NCI-H1436 (cell line): ENCODE results near the gene MARCKSL1.
"Not testable (repeated sequence)": the region's sequence is repeated elsewhere in the genome, so short reads cannot be mapped to it uniquely, and the experiment has no call there.

Experiments used
- DNase-seq: peaks from one replicate; lab custom pipeline; 2025; lab: John Stamatoyannopoulos, UW

The MARCKSL1 gene, protein sequence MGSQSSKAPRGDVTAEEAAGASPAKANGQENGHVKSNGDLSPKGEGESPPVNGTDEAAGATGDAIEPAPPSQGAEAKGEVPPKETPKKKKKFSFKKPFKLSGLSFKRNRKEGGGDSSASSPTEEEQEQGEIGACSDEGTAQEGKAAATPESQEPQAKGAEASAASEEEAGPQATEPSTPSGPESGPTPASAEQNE

DNA sequence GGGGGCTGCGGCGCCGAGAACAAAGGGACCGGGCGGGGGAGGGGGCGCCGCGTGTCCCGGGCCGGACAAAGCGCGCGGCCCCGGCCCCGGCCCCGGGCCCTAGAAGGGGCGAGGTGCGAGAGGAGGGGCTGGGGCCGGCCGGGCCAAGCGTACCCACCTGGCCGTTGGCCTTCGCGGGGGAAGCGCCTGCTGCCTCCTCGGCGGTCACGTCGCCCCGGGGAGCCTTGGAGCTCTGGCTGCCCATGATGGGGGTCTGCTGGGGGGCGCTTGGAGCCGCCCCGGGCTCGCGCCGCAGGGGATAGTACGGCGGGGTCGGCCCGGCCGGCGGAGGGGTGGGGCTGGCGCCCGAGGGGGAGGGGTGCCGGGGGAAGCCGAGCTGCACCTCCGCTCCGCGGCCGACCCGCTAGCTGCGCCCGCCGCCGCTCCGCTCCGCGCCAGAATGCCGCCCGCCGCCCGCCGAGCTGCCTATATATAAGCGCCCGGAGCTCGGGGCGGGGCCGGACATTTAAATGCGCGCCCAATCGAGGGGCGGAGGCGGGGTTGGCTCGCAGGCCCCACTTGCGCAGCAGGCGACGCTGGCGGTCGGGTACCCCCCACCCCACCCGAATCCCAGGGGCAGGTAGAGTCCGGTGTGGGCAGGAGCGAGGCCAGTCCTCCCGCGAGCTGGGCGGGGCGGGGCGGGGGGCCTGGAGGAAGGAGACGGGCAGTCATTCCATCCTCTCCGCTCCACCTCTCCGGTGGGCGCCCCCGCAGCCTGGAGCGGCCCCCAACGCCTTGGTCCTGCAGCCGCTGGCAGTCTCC is at the start of gene MARCKSL1:
Gene MARCKSL1 (minus strand): TSS at position 444 of the 801 bp plus-strand sequence. CDS start 200 bp downstream, at position 244.
- peak; percentile 82 for DNase-seq

DNA sequence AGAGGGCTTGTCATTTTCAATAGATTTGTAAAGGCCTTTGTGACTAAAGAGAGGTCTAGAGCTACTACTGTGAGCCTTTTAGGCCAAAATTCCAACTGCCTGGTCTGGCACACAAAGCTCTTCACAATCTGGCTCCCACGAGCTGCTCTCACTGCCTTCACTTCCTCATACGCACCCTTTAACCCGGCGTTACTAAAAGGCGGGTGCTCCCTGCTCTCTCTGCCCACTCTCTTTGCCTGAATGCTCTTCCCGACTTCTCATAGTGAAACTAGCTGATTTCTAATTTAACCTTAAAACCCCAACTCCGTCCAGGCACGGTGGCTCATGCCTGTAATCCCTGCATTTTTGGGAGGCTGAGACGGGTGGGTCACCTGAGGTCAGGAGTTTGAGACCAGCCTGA is 44.0 kb upstream of the MARCKSL1 start:
- DNase-seq: no peak

DNA sequence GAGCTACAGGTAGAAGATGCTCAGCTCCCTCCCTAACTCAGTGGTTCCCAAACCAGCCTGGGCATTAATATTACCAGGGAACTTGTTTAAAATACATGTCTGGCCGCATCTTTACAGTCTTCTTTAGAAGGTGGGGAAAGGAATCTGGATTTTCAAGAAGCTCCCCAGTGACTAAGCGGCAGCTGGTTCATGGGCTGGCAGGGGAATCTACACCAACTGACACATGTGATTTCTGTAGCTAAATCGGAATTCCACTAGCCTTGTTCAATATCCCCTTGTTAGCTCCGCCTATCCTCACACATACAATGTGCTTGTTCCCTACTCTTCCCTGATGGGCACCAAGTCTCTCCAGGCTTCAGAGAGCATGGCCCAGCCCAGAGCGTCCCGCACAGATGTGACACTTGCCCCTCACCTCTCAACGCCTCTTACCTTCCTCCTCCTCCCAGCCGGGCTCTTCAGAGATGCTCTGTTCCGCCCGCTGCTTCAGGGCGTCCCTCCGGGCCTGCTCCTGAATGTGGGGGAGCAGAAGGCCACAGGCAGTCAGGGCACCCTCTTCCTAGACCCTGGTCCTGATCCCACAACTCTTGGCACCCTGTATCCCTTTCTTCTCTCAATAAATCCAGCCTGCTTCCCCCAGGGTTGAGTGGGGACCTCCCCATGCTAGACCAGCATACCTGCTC is 41.6 kb upstream of the MARCKSL1 start:
- DNase-seq: no peak

DNA sequence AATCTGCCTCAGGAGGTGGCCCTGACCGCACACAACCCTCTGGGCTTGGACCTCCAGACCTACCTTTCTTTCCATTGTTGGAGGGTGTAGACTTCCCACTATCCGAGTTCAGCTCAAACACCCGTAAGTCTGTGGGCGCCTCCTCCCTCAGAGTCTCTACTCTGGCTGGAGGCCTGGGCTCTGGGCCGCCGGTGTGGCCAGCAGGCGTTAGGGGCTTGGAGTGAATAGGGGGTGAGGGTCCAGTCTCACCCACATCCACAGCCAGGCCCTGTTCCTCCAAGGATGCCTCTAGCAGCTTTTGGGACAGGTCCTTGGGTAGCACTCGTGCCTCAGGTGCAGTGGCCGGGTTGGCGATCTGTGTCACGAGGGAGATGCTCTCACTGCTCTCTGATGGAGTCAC is 40.2 kb upstream of the MARCKSL1 start:
- no peak for DNase-seq

DNA sequence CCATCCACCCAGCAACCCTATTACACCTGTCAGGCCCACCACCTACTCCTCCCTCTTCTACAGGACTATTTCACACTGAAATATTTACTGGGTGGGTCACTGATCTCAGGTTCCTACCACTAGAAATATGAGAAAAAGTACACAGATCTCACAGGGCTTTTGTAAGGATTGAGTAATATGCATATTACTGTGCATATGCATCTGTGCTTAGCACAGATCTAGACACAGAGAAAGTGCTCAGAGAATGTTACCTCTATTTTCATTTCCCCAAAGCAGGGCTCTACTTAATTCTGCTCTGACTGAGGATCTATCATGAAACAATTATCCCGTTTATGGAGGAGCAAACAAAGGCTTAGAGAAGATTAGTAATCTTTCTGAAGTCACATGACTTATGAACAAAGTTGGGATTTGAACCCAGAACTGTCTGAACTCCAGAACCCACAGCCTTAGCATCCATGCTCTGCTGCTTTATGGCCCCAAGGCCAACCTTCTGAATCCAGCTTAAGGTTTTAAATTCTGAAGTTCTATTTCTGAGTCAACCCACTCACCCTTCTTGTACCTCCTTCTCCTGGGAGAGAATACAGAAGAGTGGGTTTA is 38.1 kb upstream of the MARCKSL1 start:
- no peak for DNase-seq

DNA sequence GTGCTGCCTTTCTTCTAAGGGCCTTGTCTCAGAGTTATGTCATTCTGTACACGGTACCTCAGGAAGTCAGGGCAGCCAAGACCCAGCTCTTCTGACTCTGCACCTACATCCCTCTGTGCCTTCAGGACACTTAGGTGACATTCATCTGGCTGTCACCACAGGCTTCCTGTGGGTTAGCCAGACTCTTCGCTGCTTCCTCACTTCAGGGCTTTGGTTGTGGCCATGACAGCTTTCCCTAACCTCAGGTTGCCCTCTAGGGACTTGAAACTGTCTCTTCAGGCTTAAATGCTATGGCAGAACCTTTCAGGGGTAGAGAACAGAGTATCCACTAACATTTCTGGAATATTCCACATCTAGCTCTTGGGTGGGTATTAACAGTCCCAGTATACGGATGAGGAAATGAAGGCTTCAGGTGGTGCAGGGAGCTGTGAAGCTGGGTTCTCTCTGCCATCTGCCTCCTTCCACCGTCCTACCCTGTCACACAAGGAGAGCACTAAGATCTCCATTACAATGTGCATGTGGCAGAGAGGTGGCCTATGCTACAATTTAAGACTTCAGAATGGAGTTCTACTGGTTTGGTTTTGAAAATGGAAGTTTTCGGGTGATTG is 36.2 kb upstream of the MARCKSL1 start:
- DNase-seq: no peak

DNA sequence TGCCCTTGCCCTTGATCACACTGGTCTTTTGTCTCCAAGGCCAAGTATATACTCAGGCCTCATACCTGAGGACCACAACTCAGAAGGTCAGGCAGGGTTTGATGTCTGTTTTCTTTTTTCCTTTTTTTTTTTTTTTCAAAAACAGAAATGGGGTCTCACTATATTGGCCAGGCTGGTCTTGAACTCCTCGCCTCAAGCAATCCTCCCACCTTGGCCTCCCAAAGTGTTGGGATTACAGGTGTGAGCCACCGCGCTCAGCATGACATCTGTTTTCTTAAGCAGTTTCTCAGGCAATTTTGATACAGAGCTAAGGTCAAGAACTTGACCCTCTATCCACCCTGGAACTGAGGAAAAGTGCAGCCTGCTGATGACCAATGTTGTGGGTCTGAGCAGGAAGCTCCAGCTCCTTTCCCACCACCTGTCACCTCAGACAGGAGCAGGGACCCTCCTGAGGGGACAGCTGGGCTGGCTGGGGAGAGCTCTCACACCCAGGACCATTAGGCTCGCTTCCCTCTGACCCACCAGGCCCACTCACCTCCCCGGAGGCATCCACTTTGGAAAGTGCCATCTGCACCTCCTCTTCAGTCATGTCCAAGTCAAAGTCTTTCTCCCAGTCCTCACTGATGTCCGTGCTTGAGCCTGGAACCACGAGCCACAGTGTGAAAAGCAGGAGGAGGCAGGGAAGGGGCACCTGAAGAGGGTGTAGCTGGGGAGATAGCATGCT is 32.0 kb upstream of the MARCKSL1 start:
- no peak for DNase-seq

DNA sequence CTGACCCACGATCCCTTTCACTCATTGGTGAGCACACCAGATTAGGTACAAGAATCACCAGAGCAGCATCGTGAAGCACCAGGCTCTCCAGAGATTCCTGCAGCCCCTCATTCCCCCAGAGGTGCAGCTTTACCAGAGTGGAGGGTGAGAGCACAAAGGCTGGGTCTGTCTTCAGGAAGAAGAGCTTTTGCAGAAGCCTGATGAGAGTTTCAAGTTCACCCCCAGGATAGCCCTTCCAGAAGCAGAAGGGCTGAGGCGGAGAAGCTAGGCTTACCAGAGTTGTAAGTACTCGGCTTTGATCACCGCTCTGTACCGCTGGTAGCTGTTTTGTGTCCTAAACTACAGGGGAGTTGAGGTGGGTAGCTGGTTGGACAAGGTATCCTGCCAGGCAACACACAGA is 29.4 kb upstream of the MARCKSL1 start:
- DNase-seq: no peak

DNA sequence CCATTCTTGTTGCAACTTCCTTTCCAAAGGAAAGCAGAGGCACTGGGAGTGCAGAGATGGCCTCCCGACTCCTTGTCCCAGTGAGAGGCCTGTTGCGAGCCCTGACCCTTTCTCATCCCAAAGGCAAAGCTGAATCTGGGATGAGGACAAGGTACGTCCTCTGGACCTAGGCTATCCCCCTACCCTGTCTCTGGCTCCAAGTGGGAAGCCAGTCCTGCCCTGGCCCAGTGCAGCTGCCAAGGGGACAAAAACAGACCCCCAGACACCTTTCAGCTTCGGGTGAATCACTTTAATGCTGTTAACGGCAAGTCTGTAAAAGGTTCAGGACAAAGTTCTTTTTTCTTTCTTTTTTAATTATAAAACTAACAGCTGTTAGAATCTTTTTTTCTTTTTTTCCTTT is 28.8 kb upstream of the MARCKSL1 start:
- DNase-seq: no peak

DNA sequence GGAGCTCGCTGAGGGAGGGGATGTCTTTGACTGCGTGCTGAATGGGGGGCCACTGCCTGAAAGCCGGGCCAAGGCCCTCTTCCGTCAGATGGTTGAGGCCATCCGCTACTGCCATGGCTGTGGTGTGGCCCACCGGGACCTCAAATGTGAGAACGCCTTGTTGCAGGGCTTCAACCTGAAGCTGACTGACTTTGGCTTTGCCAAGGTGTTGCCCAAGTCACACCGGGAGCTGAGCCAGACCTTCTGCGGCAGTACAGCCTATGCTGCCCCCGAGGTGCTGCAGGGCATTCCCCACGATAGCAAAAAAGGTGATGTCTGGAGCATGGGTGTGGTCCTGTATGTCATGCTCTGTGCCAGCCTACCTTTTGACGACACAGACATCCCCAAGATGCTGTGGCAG is 27.7 kb upstream of the MARCKSL1 start:
- no peak for DNase-seq

DNA sequence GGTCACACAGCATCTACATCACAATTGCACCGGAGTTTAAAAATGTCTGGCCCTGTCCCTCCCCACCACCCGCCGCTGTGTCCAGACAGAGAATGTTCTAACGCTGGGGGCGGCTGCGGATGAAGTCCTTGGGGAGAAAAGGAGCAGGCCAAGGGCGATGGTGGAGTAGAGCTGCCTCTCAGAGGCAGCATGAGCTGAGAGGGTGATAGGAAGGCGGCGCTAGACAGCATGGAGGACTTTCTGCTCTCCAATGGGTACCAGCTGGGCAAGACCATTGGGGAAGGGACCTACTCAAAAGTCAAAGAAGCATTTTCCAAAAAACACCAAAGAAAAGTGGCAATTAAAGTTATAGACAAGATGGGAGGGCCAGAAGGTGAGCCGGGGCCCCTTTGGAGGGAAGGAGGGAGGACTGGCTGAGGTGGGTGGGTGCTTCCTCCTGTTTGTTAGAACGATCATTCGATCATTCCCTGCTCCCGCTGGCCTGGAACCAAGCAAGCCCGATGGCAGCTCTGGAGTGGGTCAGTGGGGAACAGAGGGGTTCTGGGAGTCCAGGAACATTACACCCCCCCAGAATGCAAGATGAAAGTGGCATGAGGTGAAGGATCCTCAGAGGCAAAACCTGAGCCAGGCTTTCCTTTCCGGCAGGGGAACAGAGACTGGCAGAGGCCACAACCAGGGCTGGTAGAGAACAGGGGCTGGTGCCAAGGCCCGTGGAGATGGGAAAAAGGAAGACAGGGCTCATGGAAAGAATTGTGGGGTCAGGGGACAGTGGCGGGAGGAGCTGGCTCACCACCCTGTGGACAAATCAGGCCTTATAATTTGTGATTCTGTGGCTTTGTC is 26.7 kb upstream of the MARCKSL1 start, which contains the start of the genes FAM229A and TSSK3:
Gene FAM229A (minus strand): TSS at position 12 of the 840 bp plus-strand sequence. CDS start 394 bp downstream, outside the sequence.
Gene TSSK3 (plus strand): TSS at position 66 of the 840 bp plus-strand sequence. CDS start 163 bp downstream, at position 229.
- DNase-seq: no peak

DNA sequence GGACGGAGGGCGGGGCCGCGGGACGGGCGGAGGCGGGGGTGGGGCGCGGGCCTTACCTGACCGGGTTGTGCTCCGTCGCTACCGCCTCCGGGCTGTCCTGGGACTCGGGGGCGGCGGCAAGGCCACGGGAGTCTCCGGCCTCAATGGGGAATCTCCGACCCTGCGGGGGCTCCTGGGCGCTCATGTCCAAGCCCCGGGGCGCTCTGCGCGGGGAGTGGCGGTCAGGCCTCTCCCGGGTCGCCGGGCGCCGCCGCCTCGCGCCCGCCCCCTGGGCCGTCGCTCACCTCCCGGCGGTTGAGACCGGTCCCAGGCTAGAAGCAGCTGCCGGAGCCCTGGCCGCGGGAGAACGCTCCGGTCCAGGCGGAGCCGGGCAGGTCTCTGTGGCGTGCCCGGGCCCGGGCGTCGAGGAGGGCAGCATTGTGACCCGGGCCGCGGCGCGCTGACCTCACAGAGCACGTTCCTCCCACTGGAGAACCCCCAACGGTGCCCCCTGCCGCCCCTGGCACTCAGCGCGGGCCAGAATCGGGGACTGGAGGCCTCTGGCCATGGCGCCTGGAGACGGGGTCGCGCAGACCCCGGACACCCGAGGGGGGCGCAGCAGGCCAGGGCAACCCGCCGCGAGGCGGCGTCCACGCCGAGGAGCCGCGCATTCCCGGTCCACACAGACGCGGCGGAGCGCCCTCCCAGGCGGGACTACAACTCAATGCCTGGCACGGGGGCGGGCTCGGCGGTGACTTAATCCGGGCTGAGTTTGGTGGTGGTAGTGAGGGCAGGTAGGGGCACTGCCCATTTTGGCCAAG is 25.8 kb upstream of the MARCKSL1 start:
- DNase-seq: no peak

DNA sequence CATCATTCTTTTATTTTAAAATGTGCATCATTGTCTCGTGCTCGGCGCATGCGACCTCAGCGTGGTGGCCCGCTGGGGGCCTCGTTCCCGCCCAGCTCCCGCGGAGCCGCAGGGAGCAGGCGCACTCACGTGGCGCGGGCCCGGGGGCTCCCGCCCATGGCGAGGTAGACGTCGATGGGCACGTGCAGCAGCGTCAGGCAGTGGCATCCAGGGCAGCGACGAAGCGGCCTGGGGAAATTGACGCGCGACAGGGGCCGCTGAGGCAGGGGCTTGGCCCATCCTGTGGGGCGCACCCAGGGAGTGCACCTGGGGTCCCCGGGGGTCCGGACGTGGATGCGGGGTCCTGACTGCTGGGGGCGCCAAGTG is 25.3 kb upstream of the MARCKSL1 start:
- no peak for DNase-seq

DNA sequence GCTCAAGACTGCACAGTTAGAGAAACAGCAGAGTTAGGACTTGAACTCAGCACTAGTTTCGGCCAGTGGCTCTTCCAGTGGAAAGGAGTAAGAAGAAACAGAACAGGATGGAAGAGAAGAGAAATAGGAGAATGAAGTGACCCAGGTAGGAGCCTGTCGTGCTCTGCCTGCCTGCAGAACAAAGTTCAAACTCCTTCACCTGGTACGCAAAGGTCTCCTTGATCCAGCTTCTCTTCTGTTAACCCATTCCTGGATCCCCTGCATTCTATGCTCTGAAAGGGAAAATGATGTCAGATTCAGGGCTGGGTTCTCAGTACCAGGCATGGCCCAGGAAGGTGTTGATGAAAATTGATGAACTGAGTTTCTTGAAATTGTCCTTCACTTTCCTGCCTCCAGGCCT is 22.4 kb upstream of the MARCKSL1 start:
- DNase-seq: no peak

DNA sequence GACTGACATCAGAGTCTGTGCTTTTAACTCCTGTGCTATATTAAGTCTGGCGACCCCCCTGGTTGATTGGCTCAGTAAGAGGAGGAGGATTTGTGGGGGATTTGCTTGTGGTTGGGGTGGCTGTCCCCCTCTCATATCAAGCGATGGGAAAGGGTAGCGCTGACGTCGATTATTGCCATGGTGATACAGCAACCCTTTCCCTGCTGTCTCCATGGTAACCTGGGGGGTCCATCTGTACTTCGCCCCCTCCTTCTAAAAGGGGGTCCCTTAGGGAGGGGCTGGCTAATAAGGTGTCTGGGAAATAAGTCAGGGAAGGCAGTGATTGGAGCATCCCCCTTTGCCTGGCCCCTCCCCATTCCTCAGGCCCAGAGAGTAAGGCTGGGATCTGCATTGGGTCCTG is 21.6 kb upstream of the MARCKSL1 start:
- no peak for DNase-seq

DNA sequence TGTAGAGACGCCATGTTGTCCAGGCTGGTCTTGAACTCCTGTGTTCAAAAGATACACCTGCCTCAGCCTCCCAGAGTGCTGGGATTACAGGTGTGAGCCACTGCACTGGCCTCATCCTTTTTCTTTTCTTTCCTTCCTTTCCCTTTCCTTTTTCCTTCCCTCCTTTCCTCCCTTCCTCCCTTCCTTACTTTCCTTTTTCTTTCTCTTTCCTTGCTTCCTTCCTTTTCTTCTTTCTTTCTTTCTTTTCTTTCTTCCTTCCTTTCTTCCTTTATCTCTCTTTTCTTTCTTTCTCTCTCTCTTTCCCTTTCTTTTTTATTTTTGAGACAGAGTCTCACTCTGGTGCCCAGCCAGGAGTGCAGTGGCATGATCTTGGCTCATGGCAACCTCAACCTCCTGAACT is 20.4 kb upstream of the MARCKSL1 start:
- no peak for DNase-seq

DNA sequence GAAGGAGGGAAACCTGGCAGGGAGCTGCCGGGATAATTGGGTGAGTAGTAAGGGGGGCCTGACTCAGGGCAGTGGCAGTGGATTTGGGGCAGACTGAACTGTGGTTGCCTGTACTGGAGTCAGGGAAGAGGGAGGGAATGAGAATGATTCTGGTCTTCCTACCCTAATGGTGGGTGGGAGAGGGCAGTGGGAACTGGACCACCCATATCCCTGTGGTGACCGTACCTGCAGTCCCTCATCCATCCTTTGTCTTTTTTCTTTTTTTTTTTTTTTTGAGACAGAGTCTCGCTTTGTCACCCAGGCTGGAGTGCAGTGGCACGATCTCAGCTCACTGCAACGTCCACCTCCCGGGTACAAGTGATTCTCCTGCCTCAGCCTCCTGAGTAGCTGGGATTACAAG is 19.7 kb upstream of the MARCKSL1 start:
- DNase-seq: not testable (repeated sequence)

DNA sequence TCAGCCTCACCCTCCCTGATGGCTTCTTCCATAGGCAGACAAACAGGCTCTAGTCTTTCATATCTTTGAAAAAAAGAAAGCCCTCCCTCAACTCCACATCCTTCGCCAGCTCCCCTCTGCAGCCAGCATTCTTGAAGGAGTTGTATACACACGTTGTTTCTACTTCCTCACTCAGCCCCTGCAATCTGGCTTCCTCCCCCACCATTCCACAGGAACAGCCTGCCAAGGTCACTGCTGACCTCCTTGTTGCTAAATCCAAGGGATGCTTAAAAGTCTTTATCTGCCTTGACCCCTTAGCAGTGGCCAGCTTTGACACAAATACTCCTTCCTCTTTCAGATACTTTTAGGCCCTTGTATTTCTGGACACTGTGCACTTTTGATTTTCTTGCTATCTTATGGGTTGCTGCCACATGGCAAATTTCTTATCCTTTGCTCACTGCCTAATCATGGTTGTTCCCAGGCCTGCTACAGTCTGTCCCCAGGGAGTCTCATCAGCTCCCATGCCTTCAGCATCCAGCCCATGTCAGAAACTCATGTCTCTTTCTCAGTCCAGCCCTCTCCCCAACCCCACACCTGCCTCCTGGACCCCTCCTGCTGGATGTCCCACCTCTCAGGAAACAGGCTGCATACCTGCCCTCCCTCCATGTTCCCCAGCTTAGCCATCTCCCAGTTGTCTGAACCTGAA is 18.0 kb upstream of the MARCKSL1 start:
- DNase-seq: no peak

DNA sequence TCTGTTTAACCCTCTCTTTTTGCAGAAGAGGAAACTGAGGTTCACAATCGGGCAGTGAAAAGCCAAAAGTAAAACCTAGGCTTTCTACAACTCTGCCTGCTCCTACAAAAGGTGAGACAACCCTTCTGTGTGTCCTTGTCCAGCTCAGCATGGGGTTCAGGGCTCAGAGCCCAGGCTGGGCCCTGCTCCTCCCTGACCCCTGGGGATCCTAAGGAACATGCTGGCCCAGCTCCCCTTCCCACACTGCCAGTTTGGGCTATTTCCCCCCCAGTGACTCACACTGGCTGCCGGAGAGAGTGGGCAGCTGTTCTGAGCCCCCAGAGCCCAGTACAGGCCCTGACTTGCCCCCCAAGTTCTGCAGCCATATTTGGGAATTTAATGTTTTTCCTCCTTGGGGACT is 17.4 kb upstream of the MARCKSL1 start:
- no peak for DNase-seq
